Mesothelial cell of epicardium (in vitro differentiated cells): Measurements from ENCODE around the gene IL18RAP. TPM values are rescaled to one million over a fixed set of nuclear protein-coding genes. Genes with fewer than 3 reads are reported as not detected.

Source experiments
- DNase-seq, 2 experiments: peaks; one replicate each; pipeline ENCODE4 v3.0.0; 2021; ENCODE audit warnings: low spot score in 2 of 2; ENCODE audit not compliant: unreplicated experiment in 2 of 2
- H3K27ac Mint-ChIP-seq: 2 replicates; pipeline ENCODE4 v1.8.0; 2021; ENCODE audit warnings: mixed read lengths
- H3K27me3 Mint-ChIP-seq: 2 replicates; pipeline ENCODE4 v1.8.0; 2021; ENCODE audit warnings: low read depth, mixed read lengths
- H3K36me3 Mint-ChIP-seq: 2 replicates; pipeline ENCODE4 v1.8.0; 2021; ENCODE audit warnings: mixed read lengths
- H3K4me1 Mint-ChIP-seq: 2 replicates; pipeline ENCODE4 v1.8.0; 2021; ENCODE audit warnings: mixed read lengths
- H3K4me3 Mint-ChIP-seq: 2 replicates; pipeline ENCODE4 v1.8.0; 2021; ENCODE audit warnings: mild to moderate bottlenecking, moderate library complexity, mixed read lengths
- H3K9me3 Mint-ChIP-seq: 2 replicates; pipeline ENCODE4 v1.8.0; 2021; ENCODE audit warnings: mixed read lengths
- microRNA-seq: library from miRNA; unstranded; fragments of <30 nt; microRNA quantifications from one replicate; pipeline ENCODE4 v1.2.0, GENCODE V29; 2021; ENCODE audit warnings: inconsistent platforms, mixed read lengths
- total RNA-seq: library from RNA; stranded (reverse); gene quantifications from 3 replicates; pipeline ENCODE4 v1.2.1, GENCODE V29; 2021
- TF ChIP-seq, protein P1 (sequence below): fragments of 200-600 bp; sonication (generic); IDR thresholded peaks from one replicate; pipeline ENCODE4 v1.5.0; 2021; ENCODE audit warnings: antibody characterized with exemption; ENCODE audit not compliant: unreplicated experiment

IL18RAP gene
- total RNA-seq, 1 donor from 2014 or later: not detected

- Mint-ChIP-seq H3K4me1 (no peaks in the 10 kb centered on the region), H3K27me3 (no peaks in the 10 kb centered on the region), H3K36me3 (no peaks in the 10 kb centered on the region), H3K9me3 (peaks cover 18% of the 10 kb centered on the region), H3K4me3 (no peak overlapping the region), H3K27ac (no peak overlapping the region)
- TF ChIP-seq, protein P1, sequence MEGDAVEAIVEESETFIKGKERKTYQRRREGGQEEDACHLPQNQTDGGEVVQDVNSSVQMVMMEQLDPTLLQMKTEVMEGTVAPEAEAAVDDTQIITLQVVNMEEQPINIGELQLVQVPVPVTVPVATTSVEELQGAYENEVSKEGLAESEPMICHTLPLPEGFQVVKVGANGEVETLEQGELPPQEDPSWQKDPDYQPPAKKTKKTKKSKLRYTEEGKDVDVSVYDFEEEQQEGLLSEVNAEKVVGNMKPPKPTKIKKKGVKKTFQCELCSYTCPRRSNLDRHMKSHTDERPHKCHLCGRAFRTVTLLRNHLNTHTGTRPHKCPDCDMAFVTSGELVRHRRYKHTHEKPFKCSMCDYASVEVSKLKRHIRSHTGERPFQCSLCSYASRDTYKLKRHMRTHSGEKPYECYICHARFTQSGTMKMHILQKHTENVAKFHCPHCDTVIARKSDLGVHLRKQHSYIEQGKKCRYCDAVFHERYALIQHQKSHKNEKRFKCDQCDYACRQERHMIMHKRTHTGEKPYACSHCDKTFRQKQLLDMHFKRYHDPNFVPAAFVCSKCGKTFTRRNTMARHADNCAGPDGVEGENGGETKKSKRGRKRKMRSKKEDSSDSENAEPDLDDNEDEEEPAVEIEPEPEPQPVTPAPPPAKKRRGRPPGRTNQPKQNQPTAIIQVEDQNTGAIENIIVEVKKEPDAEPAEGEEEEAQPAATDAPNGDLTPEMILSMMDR: no peak
- no peak for DNase-seq
Observed at GRCh38 chr2:102494570-102494969, 71.6 kb downstream of the IL18RAP start.

DNA sequence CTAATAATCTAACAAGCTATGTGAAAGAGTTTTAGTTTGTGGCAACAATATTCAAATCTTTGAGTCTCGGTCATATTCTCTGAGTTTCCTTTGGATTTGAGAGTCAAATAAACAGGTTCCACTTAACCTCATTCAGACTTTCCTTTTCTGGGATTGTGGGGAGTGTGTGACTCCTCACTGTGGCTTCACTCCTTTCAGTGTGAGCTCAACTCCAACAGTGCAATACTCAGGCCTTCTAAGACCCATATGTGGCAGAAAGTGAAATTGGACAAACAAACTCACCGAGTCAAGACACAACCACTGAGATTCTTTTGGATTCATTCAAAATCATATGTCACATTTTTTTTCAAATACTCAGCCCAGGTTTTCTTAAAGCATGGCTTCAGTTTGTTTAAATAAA is 75.5 kb downstream of the IL18RAP start:
- Mint-ChIP-seq H3K4me1 (no peaks in the 10 kb centered on the region), H3K9me3 (peaks cover 14% of the 10 kb centered on the region), H3K36me3 (no peaks in the 10 kb centered on the region), H3K27ac (no peak overlapping the region), H3K4me3 (no peak overlapping the region), H3K27me3 (no peaks in the 10 kb centered on the region)
- DNase-seq: no peak
- TF ChIP-seq, protein P1: no peak

- Mint-ChIP-seq H3K27me3 (no peaks in the 10 kb centered on the region), H3K27ac (no peak overlapping the region), H3K36me3 (no peaks in the 10 kb centered on the region), H3K4me1 (no peaks in the 10 kb centered on the region), H3K4me3 (no peak overlapping the region), H3K9me3 (peaks cover 10% of the 10 kb centered on the region)
- no peak for DNase-seq
- TF ChIP-seq, protein P1: no peak
Observed at GRCh38 chr2:102499558-102499957, 76.6 kb downstream of the IL18RAP start.

Small RNA genes lying within 50 kb of the gene (microRNA-seq; reads per million reads assigned to microRNA genes)
- not detected for gene MIR4772

Other genes with a start within 250 kb of the IL18RAP start
- gene IL1RL2, start 236.1 kb upstream of the IL18RAP start, total RNA-seq: 0.40 TPM in 1 of 3 replicates, not detected in the others
- 0.09 to 0.18 TPM in 2 of 3 replicates, not detected in the other for gene IL1RL1, start 111.6 kb upstream of the IL18RAP start, total RNA-seq
- 0.71 to 2.3 TPM (median 1.1 TPM) in 3 replicates for gene IL18R1, start 67.4 kb upstream of the IL18RAP start, total RNA-seq
- gene SLC9A4, start 50.1 kb downstream of the IL18RAP start, total RNA-seq: 0.07 to 0.11 TPM (median 0.11 TPM) in 3 replicates
- 0.04 TPM in 1 of 3 replicates, not detected in the others for gene SLC9A2, start 196.4 kb downstream of the IL18RAP start, total RNA-seq